Measurements from ENCODE around the gene LRFN4. TPM values are rescaled to one million over a fixed set of nuclear protein-coding genes. Genes with fewer than 3 reads are reported as not detected.

Gene LRFN4
- total RNA-seq, 1 experiment from 2014 or later: 70.3 TPM

- TF ChIP-seq, protein P1, sequence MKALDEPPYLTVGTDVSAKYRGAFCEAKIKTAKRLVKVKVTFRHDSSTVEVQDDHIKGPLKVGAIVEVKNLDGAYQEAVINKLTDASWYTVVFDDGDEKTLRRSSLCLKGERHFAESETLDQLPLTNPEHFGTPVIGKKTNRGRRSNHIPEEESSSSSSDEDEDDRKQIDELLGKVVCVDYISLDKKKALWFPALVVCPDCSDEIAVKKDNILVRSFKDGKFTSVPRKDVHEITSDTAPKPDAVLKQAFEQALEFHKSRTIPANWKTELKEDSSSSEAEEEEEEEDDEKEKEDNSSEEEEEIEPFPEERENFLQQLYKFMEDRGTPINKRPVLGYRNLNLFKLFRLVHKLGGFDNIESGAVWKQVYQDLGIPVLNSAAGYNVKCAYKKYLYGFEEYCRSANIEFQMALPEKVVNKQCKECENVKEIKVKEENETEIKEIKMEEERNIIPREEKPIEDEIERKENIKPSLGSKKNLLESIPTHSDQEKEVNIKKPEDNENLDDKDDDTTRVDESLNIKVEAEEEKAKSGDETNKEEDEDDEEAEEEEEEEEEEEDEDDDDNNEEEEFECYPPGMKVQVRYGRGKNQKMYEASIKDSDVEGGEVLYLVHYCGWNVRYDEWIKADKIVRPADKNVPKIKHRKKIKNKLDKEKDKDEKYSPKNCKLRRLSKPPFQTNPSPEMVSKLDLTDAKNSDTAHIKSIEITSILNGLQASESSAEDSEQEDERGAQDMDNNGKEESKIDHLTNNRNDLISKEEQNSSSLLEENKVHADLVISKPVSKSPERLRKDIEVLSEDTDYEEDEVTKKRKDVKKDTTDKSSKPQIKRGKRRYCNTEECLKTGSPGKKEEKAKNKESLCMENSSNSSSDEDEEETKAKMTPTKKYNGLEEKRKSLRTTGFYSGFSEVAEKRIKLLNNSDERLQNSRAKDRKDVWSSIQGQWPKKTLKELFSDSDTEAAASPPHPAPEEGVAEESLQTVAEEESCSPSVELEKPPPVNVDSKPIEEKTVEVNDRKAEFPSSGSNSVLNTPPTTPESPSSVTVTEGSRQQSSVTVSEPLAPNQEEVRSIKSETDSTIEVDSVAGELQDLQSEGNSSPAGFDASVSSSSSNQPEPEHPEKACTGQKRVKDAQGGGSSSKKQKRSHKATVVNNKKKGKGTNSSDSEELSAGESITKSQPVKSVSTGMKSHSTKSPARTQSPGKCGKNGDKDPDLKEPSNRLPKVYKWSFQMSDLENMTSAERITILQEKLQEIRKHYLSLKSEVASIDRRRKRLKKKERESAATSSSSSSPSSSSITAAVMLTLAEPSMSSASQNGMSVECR (CRISPR knock-in tag; IDR thresholded peaks at IDR 0.05; ENCODE audit: borderline replicate concordance): no peak
- no peak for TF ChIP-seq TP53 (CRISPR knock-in tag; IDR thresholded peaks at IDR 0.05)
- no peak for TF ChIP-seq NFATC4 (CRISPR knock-in tag; IDR thresholded peaks at IDR 0.05)
- TF ChIP-seq, protein P2, sequence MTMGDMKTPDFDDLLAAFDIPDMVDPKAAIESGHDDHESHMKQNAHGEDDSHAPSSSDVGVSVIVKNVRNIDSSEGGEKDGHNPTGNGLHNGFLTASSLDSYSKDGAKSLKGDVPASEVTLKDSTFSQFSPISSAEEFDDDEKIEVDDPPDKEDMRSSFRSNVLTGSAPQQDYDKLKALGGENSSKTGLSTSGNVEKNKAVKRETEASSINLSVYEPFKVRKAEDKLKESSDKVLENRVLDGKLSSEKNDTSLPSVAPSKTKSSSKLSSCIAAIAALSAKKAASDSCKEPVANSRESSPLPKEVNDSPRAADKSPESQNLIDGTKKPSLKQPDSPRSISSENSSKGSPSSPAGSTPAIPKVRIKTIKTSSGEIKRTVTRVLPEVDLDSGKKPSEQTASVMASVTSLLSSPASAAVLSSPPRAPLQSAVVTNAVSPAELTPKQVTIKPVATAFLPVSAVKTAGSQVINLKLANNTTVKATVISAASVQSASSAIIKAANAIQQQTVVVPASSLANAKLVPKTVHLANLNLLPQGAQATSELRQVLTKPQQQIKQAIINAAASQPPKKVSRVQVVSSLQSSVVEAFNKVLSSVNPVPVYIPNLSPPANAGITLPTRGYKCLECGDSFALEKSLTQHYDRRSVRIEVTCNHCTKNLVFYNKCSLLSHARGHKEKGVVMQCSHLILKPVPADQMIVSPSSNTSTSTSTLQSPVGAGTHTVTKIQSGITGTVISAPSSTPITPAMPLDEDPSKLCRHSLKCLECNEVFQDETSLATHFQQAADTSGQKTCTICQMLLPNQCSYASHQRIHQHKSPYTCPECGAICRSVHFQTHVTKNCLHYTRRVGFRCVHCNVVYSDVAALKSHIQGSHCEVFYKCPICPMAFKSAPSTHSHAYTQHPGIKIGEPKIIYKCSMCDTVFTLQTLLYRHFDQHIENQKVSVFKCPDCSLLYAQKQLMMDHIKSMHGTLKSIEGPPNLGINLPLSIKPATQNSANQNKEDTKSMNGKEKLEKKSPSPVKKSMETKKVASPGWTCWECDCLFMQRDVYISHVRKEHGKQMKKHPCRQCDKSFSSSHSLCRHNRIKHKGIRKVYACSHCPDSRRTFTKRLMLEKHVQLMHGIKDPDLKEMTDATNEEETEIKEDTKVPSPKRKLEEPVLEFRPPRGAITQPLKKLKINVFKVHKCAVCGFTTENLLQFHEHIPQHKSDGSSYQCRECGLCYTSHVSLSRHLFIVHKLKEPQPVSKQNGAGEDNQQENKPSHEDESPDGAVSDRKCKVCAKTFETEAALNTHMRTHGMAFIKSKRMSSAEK (CRISPR knock-in tag; IDR thresholded peaks at IDR 0.05; ENCODE audit: borderline replicate concordance): no peak
Observed at GRCh38 chr11:66857927-66858185, 992 bp downstream of the LRFN4 start (continued).

DNA sequence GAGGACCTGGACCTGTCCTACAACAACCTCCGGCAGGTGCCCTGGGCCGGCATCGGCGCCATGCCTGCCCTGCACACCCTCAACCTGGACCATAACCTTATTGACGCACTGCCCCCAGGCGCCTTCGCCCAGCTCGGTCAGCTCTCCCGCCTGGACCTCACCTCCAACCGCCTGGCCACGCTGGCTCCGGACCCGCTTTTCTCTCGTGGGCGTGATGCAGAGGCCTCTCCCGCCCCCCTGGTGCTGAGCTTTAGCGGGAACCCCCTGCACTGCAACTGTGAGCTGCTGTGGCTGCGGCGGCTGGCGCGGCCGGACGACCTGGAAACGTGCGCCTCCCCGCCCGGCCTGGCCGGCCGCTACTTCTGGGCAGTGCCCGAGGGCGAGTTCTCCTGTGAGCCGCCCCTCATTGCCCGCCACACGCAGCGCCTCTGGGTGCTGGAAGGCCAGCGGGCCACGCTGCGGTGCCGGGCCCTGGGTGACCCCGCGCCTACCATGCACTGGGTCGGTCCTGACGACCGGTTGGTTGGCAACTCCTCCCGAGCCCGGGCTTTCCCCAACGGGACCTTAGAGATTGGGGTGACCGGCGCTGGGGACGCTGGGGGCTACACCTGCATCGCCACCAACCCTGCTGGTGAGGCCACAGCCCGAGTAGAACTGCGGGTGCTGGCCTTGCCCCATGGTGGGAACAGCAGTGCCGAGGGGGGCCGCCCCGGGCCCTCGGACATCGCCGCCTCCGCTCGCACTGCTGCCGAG is 1.5 kb downstream of the LRFN4 start:
- ATAC-seq (no peak), DNase-seq (ENCODE audit: low spot score) (peak; percentile 9)
- H3K9me3 Mint-ChIP-seq: no peaks in the 10 kb centered on the region
- H3K36me3 Mint-ChIP-seq: no peaks in the 10 kb centered on the region
- POLR2A ChIA-PET: interaction anchor here (2.6 kb wide), 1 partner anchor 16 kb away, joined by 17 read pairs; the partner anchor contains the start of gene RCE1
- no peaks in the 10 kb centered on the region for H3K27me3 Mint-ChIP-seq (ENCODE audit: low read depth)
- CTCF ChIA-PET: interaction anchor here (1.0 to 1.6 kb wide), 4 partner anchors 13 to 118 kb away, joined by 3 to 8 read pairs (median 4); no protein-coding TSS in a partner anchor
- H3K4me1 Mint-ChIP-seq: peaks cover 13% of the 10 kb centered on the region
- TF ChIP-seq ZNF671 (CRISPR knock-in tag; IDR thresholded peaks at IDR 0.05) (no peak), FOXK1 (CRISPR knock-in tag; IDR thresholded peaks at IDR 0.05) (no peak), PREB (CRISPR knock-in tag; IDR thresholded peaks at IDR 0.05; ENCODE audit: borderline replicate concordance) (no peak), PRRX2 (CRISPR knock-in tag; IDR thresholded peaks at IDR 0.05) (no peak), ATF1 (CRISPR knock-in tag; IDR thresholded peaks at IDR 0.05) (no peak), NFYB (CRISPR knock-in tag; conservative IDR thresholded peaks at IDR 0.05; ENCODE audit: low read depth) (no peak), ZNF121 (CRISPR knock-in tag; IDR thresholded peaks at IDR 0.05) (no peak), ZNF423 (CRISPR knock-in tag; IDR thresholded peaks at IDR 0.05) (no peak), SOX15 (CRISPR knock-in tag; IDR thresholded peaks at IDR 0.05) (no peak), ELF4 (CRISPR knock-in tag; IDR thresholded peaks at IDR 0.05; ENCODE audit: low read depth) (no peak)
- TF ChIP-seq, protein P3, sequence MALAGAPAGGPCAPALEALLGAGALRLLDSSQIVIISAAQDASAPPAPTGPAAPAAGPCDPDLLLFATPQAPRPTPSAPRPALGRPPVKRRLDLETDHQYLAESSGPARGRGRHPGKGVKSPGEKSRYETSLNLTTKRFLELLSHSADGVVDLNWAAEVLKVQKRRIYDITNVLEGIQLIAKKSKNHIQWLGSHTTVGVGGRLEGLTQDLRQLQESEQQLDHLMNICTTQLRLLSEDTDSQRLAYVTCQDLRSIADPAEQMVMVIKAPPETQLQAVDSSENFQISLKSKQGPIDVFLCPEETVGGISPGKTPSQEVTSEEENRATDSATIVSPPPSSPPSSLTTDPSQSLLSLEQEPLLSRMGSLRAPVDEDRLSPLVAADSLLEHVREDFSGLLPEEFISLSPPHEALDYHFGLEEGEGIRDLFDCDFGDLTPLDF (CRISPR knock-in tag; IDR thresholded peaks at IDR 0.05): no peak
- TF ChIP-seq, protein P4, sequence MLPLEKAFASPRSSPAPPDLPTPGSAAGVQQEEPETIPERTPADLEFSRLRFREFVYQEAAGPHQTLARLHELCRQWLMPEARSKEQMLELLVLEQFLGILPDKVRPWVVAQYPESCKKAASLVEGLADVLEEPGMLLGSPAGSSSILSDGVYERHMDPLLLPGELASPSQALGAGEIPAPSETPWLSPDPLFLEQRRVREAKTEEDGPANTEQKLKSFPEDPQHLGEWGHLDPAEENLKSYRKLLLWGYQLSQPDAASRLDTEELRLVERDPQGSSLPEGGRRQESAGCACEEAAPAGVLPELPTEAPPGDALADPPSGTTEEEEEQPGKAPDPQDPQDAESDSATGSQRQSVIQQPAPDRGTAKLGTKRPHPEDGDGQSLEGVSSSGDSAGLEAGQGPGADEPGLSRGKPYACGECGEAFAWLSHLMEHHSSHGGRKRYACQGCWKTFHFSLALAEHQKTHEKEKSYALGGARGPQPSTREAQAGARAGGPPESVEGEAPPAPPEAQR (CRISPR knock-in tag; IDR thresholded peaks at IDR 0.05): no peak
- TF ChIP-seq, protein P5, sequence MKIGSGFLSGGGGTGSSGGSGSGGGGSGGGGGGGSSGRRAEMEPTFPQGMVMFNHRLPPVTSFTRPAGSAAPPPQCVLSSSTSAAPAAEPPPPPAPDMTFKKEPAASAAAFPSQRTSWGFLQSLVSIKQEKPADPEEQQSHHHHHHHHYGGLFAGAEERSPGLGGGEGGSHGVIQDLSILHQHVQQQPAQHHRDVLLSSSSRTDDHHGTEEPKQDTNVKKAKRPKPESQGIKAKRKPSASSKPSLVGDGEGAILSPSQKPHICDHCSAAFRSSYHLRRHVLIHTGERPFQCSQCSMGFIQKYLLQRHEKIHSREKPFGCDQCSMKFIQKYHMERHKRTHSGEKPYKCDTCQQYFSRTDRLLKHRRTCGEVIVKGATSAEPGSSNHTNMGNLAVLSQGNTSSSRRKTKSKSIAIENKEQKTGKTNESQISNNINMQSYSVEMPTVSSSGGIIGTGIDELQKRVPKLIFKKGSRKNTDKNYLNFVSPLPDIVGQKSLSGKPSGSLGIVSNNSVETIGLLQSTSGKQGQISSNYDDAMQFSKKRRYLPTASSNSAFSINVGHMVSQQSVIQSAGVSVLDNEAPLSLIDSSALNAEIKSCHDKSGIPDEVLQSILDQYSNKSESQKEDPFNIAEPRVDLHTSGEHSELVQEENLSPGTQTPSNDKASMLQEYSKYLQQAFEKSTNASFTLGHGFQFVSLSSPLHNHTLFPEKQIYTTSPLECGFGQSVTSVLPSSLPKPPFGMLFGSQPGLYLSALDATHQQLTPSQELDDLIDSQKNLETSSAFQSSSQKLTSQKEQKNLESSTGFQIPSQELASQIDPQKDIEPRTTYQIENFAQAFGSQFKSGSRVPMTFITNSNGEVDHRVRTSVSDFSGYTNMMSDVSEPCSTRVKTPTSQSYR (CRISPR knock-in tag; IDR thresholded peaks at IDR 0.05): no peak
- H3K27ac Mint-ChIP-seq: no peak overlapping the region
- peak overlapping the region; percentile 73 for H3K4me3 Mint-ChIP-seq

Data from WTC11 (cell line).